OCI-LY3 (cell line): Measurements from ENCODE around the gene HECA.

Experiments used
- H2AFZ ChIP-seq: fragments of 200-600, 300-600 bp; shearing (Covaris generic); 2 replicates; pipeline ENCODE4 v1.6.0; 2014; ENCODE audit warnings: antibody characterized with exemption, low read depth, low read length
- H3K27ac ChIP-seq: fragments of 200-600, 300-600 bp; sonication (generic); 2 replicates; pipeline ENCODE4 v1.5.1; 2014; ENCODE audit warnings: mild to moderate bottlenecking, low read length, moderate library complexity, mixed read lengths
- H3K27me3 ChIP-seq: fragments of 200-600, 300-600 bp; sonication (generic); 2 replicates; pipeline ENCODE4 v1.6.1; 2014; ENCODE audit warnings: low read depth, low read length, mixed read lengths
- H3K36me3 ChIP-seq: fragments of 200-600, 300-600 bp; sonication (generic); replicated peaks from 2 replicates; pipeline ENCODE3; 2014; ENCODE audit warnings: low read depth, low read length, mixed read lengths
- H3K4me1 ChIP-seq: fragments of 300-600, 200-600 bp; sonication (generic); 2 replicates; pipeline ENCODE4 v1.6.1; 2014; ENCODE audit warnings: low read length, mixed read lengths
- H3K4me2 ChIP-seq: fragments of 200-600, 300-600 bp; sonication (generic); 2 replicates; pipeline ENCODE4 v1.6.1; 2014; ENCODE audit warnings: low read length, mixed read lengths
- H3K4me3 ChIP-seq: fragments of 300-600, 200-600 bp; sonication (generic); 2 replicates; pipeline ENCODE4 v1.5.1; 2014; ENCODE audit warnings: antibody characterized with exemption, mild to moderate bottlenecking, low read length, moderate library complexity
- H3K79me2 ChIP-seq: fragments of 300-600, 200-600 bp; shearing (Covaris generic); 2 replicates; pipeline ENCODE4 v1.6.1; 2014; ENCODE audit warnings: mild to moderate bottlenecking, low read length, mixed read lengths
- H3K9ac ChIP-seq: fragments of 300-600, 200-600 bp; shearing (Covaris generic); 2 replicates; pipeline ENCODE4 v1.6.0; 2014; ENCODE audit warnings: mild to moderate bottlenecking, low read length, moderate library complexity
- H3K9me3 ChIP-seq: fragments of 200-600, 300-600 bp; shearing (Covaris generic); 2 replicates; pipeline ENCODE4 v1.6.1; 2014; ENCODE audit warnings: low read length, mixed read lengths; ENCODE audit not compliant: insufficient read depth
- H4K20me1 ChIP-seq: fragments of 200-600, 300-600 bp; sonication (generic); 2 replicates; pipeline ENCODE4 v1.6.1; 2016; ENCODE audit warnings: low read length, mixed read lengths; ENCODE audit not compliant: insufficient read depth
- CTCF ChIP-seq: fragments of 200-600, 300-600 bp; sonication (generic); IDR thresholded peaks from 2 replicates; pipeline ENCODE4 v1.5.1; 2014; ENCODE audit warnings: antibody characterized with exemption, low read length, low read depth
- EZH2phosphoT487 ChIP-seq: fragments of 200-600 bp; shearing (Covaris generic); IDR thresholded peaks from 2 replicates; pipeline ENCODE4 v1.6.1; 2018; ENCODE audit warnings: antibody characterized with exemption, mixed run types, low read depth

The HECA gene

GRCh38 chr6:139194740-139195139, 59.9 kb downstream of the HECA start:
- H3K4me1 ChIP-seq, result no peaks in the 10 kb centered on the region
- no peak overlapping the region for H3K27ac ChIP-seq
- H3K4me2 ChIP-seq, result no peak overlapping the region
- H2AFZ ChIP-seq, result no peak overlapping the region
- no peaks in the 10 kb centered on the region for H4K20me1 ChIP-seq
- TF ChIP-seq CTCF (no peak), EZH2phosphoT487 (no peak)
- no peak overlapping the region for H3K9ac ChIP-seq
- no peak overlapping the region for H3K4me3 ChIP-seq
- no peaks in the 10 kb centered on the region for H3K9me3 ChIP-seq
- H3K79me2 ChIP-seq, result no peaks in the 10 kb centered on the region
- no peaks in the 10 kb centered on the region for H3K27me3 ChIP-seq
- H3K36me3 ChIP-seq, result no peaks in the 10 kb centered on the region

GRCh38 chr6:139198529-139199288, 63.8 kb downstream of the HECA start:
- H3K27ac ChIP-seq, result no peak overlapping the region
- TF ChIP-seq CTCF (no peak), EZH2phosphoT487 (no peak)
- H3K9ac ChIP-seq, result no peak overlapping the region

GRCh38 chr6:139201378-139201777, 66.5 kb downstream of the HECA start:
- H2AFZ ChIP-seq, result no peak overlapping the region
- H3K27me3 ChIP-seq, result no peaks in the 10 kb centered on the region
- H3K9ac ChIP-seq, result no peak overlapping the region
- H3K79me2 ChIP-seq, result no peaks in the 10 kb centered on the region
- TF ChIP-seq CTCF, result no peak
- no peak for TF ChIP-seq EZH2phosphoT487
- no peaks in the 10 kb centered on the region for H3K9me3 ChIP-seq
- H3K27ac ChIP-seq, result no peak overlapping the region
- no peak overlapping the region for H3K4me3 ChIP-seq
- H4K20me1 ChIP-seq, result no peaks in the 10 kb centered on the region
- no peak overlapping the region for H3K4me2 ChIP-seq
- H3K4me1 ChIP-seq, result no peaks in the 10 kb centered on the region
- no peaks in the 10 kb centered on the region for H3K36me3 ChIP-seq

More at GRCh38 chr6:139198529-139199288, 63.8 kb downstream of the HECA start:
- no peak overlapping the region for H2AFZ ChIP-seq
- no peaks in the 10 kb centered on the region for H3K9me3 ChIP-seq
- H3K36me3 ChIP-seq, result no peaks in the 10 kb centered on the region
- H3K27me3 ChIP-seq, result no peaks in the 10 kb centered on the region
- no peaks in the 10 kb centered on the region for H4K20me1 ChIP-seq
- no peaks in the 10 kb centered on the region for H3K79me2 ChIP-seq
- no peak overlapping the region for H3K4me2 ChIP-seq
- H3K4me3 ChIP-seq, result no peak overlapping the region
- H3K4me1 ChIP-seq, result no peaks in the 10 kb centered on the region

DNA sequence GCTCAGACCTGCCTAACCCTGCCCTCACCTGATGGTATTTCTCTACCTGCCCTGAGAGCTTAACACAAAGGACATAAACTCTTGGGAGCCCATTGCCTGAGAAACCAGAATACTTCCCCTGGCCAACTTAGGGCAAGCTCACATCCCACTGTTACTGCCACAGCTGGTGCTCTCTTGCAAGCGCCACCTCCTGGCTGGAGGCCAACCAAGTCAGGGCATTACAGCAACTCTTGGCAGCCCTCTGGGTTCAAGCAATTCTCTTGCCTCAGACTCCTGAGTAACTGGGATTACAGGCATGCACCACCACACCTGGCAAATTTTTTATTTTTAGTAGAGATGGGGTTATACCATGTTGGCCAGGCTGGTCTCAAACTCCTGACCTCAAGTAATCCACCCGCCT, 70.1 kb downstream of the HECA start:
- no peak overlapping the region for H3K9ac ChIP-seq
- H3K4me2 ChIP-seq, result no peak overlapping the region
- no peaks in the 10 kb centered on the region for H3K79me2 ChIP-seq
- H4K20me1 ChIP-seq, result no peaks in the 10 kb centered on the region
- no peak overlapping the region for H3K4me3 ChIP-seq
- TF ChIP-seq EZH2phosphoT487 (no peak), CTCF (no peak)
- no peaks in the 10 kb centered on the region for H3K4me1 ChIP-seq
- no peaks in the 10 kb centered on the region for H3K9me3 ChIP-seq
- H3K36me3 ChIP-seq, result no peaks in the 10 kb centered on the region
- no peak overlapping the region for H2AFZ ChIP-seq
- no peaks in the 10 kb centered on the region for H3K27me3 ChIP-seq
- no peak overlapping the region for H3K27ac ChIP-seq
